H1 (cell line): ENCODE data around the gene CPXM2. TPM values are rescaled to one million over a fixed set of nuclear protein-coding genes. Genes with fewer than 3 reads are reported as not detected.

Experiments used
- FOSL1 ChIP-seq: IDR thresholded peaks from 2 replicates; pipeline ENCODE4 v1.6.1; 2011; ENCODE audit warnings: mild to moderate bottlenecking, low read depth, low read length, moderate library complexity; ENCODE audit not compliant: insufficient read depth
- TBP ChIP-seq: IDR thresholded peaks from 2 replicates; pipeline ENCODE4 v1.6.1; 2011; ENCODE audit warnings: low read depth, low read length, improper control_type of control experiment
- TEAD4 ChIP-seq: IDR thresholded peaks from 2 replicates; pipeline ENCODE4 v1.6.1; 2012; ENCODE audit warnings: low read depth, low read length, inconsistent platforms, mixed read lengths
- polyA plus RNA-seq, 7 experiments: library from polyadenylated mRNA; depleted of rRNA in 3 of 7; stranded (reverse) in 5 of 7; unstranded in 2 of 7; fragments of >200 nt in 5 of 7; fragments of 200-250 nt in 2 of 7; gene quantifications; 1 replicate in 5 of 7; 2 replicates in 1 of 7; 4 replicates in 1 of 7; pipeline versions ENCODE4 v1.2.1 to v1.2.3, GENCODE V29; 2011 to 2013; ENCODE audit warnings: missing spikeins in 2 of 7, mixed read lengths in 2 of 7
- total RNA-seq: library from RNA; stranded (reverse); fragmentation: NEBNext Ultra II Directional; extraction: Animal tissue kit (Norgen Biotek cat#: 25700); gene quantifications from 2 replicates; pipeline ENCODE4 v1.2.1, GENCODE V29; 2021

The CPXM2 gene
- total and polyA plus RNA-seq, 2 of the 8 experiments (the other 6 are each of a cell fraction or from before 2014, with no cell fraction given): 2.4 to 2.9 TPM

GRCh38 chr10:123858077-123858681 lies 33.4 kb downstream of the CPXM2 start (continued):
- TF ChIP-seq TEAD4: no peak
- no peak for TF ChIP-seq TBP
- TF ChIP-seq FOSL1: no peak
